Type B pancreatic cell (in vitro differentiated cells): Measurements from ENCODE around the gene GNPNAT1. TPM values are rescaled to one million over a fixed set of nuclear protein-coding genes. Genes with fewer than 3 reads are reported as not detected.

Experiments used
- DNase-seq: peaks from one replicate; pipeline ENCODE4 v3.0.0; 2021; ENCODE audit warnings: mixed read lengths; ENCODE audit not compliant: unreplicated experiment; ENCODE audit errors: extremely low spot score
- H3K27ac Mint-ChIP-seq: 2 replicates; pipeline ENCODE4 v1.8.0; 2021; ENCODE audit warnings: mild to moderate bottlenecking, mixed read lengths
- H3K27me3 Mint-ChIP-seq: 2 replicates; pipeline ENCODE4 v1.8.0; 2021; ENCODE audit warnings: mixed read lengths
- H3K36me3 Mint-ChIP-seq: 2 replicates; pipeline ENCODE4 v1.8.0; 2021; ENCODE audit warnings: mixed read lengths
- H3K4me1 Mint-ChIP-seq: one replicate; pipeline ENCODE4 v1.8.0; 2021; ENCODE audit warnings: mixed read lengths; ENCODE audit not compliant: unreplicated experiment
- H3K4me3 Mint-ChIP-seq: 2 replicates; pipeline ENCODE4 v1.8.0; 2021; ENCODE audit warnings: mild to moderate bottlenecking, mixed read lengths
- H3K9me3 Mint-ChIP-seq: 2 replicates; pipeline ENCODE4 v1.8.0; 2021; ENCODE audit warnings: mixed read lengths
- CTCF ChIP-seq: fragments of 200-600 bp; sonication (generic); conservative IDR thresholded peaks from 2 replicates; pipeline ENCODE4 v1.5.0; 2021; ENCODE audit warnings: antibody characterized with exemption, mild to moderate bottlenecking
- long read RNA-seq: library from polyadenylated mRNA; unstranded; transcript quantifications from one replicate; pipeline ENCODE4 v2.0.0, GENCODE V29; 2020
- total RNA-seq: library from RNA; stranded (reverse); gene quantifications from 2 replicates; pipeline ENCODE4 v1.2.1, GENCODE V29; 2021; ENCODE audit warnings: low replicate concordance

GNPNAT1 gene
- total RNA-seq = 23.7 and 26.6 TPM in 2 replicates
- long read RNA-seq, transcript GNPNAT1-201 (6 exons, 3,860 nt) = major isoform, 35 of 46 reads
- long read RNA-seq, partial matches to known transcripts = 0 of 46 reads
- long read RNA-seq, other reads (novel, unspliced or antisense) = 9 of 46 reads

GRCh38 chr14:52791223-52792096 lies at the start of gene GNPNAT1:
TSS of gene GNPNAT1 (minus strand) at chr14:52791607. CDS start at chr14:52784650, 6,957 bp downstream.
- Mint-ChIP-seq H3K36me3 (peaks cover 3% of the 10 kb centered on the region), H3K27me3 (no peaks in the 10 kb centered on the region), H3K27ac (peak within 1 kb of the TSS; percentile 97), H3K9me3 (no peaks in the 10 kb centered on the region), H3K4me1 (peaks cover 21% of the 10 kb centered on the region), H3K4me3 (peak within 1 kb of the TSS; percentile 96)
- DNase-seq = peak; percentile 91
- no peak for TF ChIP-seq CTCF

DNA sequence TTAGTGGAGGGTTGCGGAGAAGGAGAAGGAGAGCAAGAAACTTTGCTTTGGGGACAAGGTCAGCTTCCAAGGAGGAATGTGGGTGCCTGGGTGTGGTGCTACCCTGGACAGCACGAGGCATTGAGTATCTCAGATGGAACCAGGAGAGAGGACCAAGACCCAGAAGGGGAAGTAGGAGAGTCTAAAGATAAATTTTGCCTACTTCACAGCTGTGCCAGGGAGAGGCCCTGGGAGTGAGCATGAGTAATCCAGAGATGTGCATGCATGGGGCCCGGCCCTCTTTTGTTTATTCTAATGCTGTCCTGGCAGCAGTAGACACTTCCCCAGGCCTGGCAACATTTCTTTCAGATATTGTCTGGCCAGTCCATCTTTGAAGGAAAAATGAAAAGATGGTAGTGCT lies 49.5 kb upstream of the GNPNAT1 start:
- no peak for DNase-seq
- H3K9me3 Mint-ChIP-seq = no peaks in the 10 kb centered on the region
- H3K4me1 Mint-ChIP-seq = peaks cover 16% of the 10 kb centered on the region
- H3K36me3 Mint-ChIP-seq = no peaks in the 10 kb centered on the region
- H3K27ac Mint-ChIP-seq = no peak overlapping the region
- no peak for TF ChIP-seq CTCF
- H3K4me3 Mint-ChIP-seq = no peak overlapping the region
- no peaks in the 10 kb centered on the region for H3K27me3 Mint-ChIP-seq

DNA sequence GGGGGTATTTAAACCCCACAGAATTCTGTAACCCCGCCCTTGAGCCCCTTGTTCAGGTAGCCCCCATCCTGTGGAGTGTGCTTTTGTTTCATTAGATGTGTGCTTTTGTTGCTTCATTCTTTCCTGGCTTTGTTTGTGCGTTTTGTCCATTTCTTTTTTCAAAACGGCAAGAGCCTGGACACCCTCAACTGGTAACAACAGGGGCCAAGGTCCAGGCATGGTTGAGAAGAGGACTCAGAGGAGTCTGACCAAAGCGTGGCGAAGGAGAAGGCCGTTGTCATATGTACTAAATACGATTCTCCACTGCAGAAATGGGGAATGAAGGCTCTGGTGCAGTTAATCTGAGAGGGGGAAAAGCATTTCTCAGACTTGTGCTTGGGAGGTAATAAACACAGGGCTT lies 46.0 kb upstream of the GNPNAT1 start:
- H3K4me3 Mint-ChIP-seq = no peak overlapping the region

GRCh38 chr14:52836063-52836462 lies 44.7 kb upstream of the GNPNAT1 start:
- Mint-ChIP-seq H3K4me1 (peaks cover 27% of the 10 kb centered on the region), H3K36me3 (no peaks in the 10 kb centered on the region), H3K27me3 (peaks cover 3% of the 10 kb centered on the region), H3K27ac (no peak overlapping the region), H3K9me3 (no peaks in the 10 kb centered on the region), H3K4me3 (no peak overlapping the region)
- DNase-seq = no peak
- no peak for TF ChIP-seq CTCF

More for the DNA sequence above, 46.0 kb upstream of the GNPNAT1 start:
- no peak for TF ChIP-seq CTCF
- no peaks in the 10 kb centered on the region for H3K36me3 Mint-ChIP-seq
- H3K4me1 Mint-ChIP-seq = peaks cover 22% of the 10 kb centered on the region
- H3K27me3 Mint-ChIP-seq = peaks cover 3% of the 10 kb centered on the region
- DNase-seq = no peak
- H3K27ac Mint-ChIP-seq = no peak overlapping the region
- no peaks in the 10 kb centered on the region for H3K9me3 Mint-ChIP-seq

DNA sequence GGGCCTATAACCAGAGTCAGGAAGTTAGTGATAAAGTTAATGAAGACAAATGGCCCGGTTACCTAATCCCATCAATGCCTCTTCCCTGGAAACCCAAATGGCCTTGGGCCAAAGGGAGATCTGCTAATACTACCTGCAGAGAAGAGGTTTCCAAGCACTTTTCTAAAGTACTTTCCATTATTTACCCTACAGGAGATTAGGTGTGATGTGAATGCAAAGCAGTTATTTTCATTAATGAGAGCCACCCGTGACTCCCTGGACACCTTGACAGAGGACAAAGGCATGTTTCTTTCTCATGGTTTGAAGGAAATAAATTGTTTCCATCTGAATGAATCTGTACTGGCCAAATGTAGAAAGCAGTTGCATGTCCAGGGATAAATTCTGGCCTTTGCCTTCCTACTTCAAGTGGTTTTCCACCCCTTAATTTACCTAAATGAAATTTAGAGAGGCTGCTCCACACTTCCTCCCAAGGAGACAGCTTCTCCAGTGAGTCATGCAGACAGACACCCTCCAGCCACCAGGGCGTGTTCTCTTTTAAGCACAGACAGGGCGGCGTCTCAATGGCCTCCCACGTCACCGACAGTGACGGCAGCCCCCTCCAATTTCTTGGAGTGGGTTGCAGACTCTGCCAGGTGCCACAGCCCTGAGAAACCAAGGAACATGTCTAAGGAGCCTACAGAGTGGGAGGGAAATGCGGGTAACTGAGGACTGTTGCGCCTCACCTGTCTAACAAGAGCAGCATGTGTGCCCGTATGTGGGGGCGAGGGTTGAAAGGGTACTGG lies 43.9 kb upstream of the GNPNAT1 start:
- peaks cover 3% of the 10 kb centered on the region for H3K27me3 Mint-ChIP-seq
- no peak for TF ChIP-seq CTCF
- H3K4me1 Mint-ChIP-seq = peaks cover 32% of the 10 kb centered on the region
- peak overlapping the region; percentile 87 for H3K27ac Mint-ChIP-seq
- no peaks in the 10 kb centered on the region for H3K9me3 Mint-ChIP-seq
- DNase-seq = no peak
- H3K36me3 Mint-ChIP-seq = no peaks in the 10 kb centered on the region
- peak overlapping the region; percentile 73 for H3K4me3 Mint-ChIP-seq
